HFFc6 (cell line): ENCODE results near the gene TSPAN31. TPM values are rescaled to one million over a fixed set of nuclear protein-coding genes. Genes with fewer than 3 reads are reported as not detected.

Experiments used
- DNase-seq: peaks from one replicate; pipeline ENCODE4 v3.0.0-alpha.2; 2018
- H3K27ac Mint-ChIP-seq: 2 replicates; pipeline ENCODE4 v1.8.0; 2020; ENCODE audit warnings: mild to moderate bottlenecking, mixed read lengths
- H3K27me3 Mint-ChIP-seq: 2 replicates; pipeline ENCODE4 v1.8.0; 2021; ENCODE audit warnings: mild to moderate bottlenecking, moderate library complexity, mixed read lengths; ENCODE audit not compliant: insufficient read depth
- H3K36me3 Mint-ChIP-seq: 2 replicates; pipeline ENCODE4 v1.8.0; 2021; ENCODE audit warnings: low read depth, mixed read lengths
- H3K4me1 Mint-ChIP-seq: 2 replicates; pipeline ENCODE4 v1.8.0; 2020; ENCODE audit warnings: low read depth, mixed read lengths
- H3K4me3 Mint-ChIP-seq: 2 replicates; pipeline ENCODE4 v1.8.0; 2020; ENCODE audit warnings: mild to moderate bottlenecking, moderate library complexity, mixed read lengths
- H3K9me3 Mint-ChIP-seq: 2 replicates; pipeline ENCODE4 v1.8.0; 2020; ENCODE audit warnings: mild to moderate bottlenecking, mixed read lengths
- CTCF ChIP-seq: fragments of 200-600 bp; sonication (generic); IDR thresholded peaks from 2 replicates; pipeline ENCODE4 v1.5.0; 2021; ENCODE audit warnings: antibody characterized with exemption, mild to moderate bottlenecking
- total RNA-seq, 6 experiments: library from RNA; stranded (reverse); fragmentation: NEBNext Ultra II Directional; extraction: Animal tissue kit (Norgen Biotek cat#: 25700); gene quantifications; 2 replicates in 1 of 6; 3 replicates in 5 of 6; pipeline ENCODE4 v1.2.3, GENCODE V29; 2021

Gene TSPAN31
- total RNA-seq, 6 experiments from 2014 or later: 20.3 to 32.3 (median 24.3) TPM

- H3K27me3 Mint-ChIP-seq: peaks cover 2% of the 10 kb centered on the region; the same call in 1 of the 2 replicates
- H3K4me3 Mint-ChIP-seq: peak overlapping the region; percentile 97
- TF ChIP-seq CTCF: no peak
- DNase-seq: no peak
- peaks cover 23% of the 10 kb centered on the region for H3K36me3 Mint-ChIP-seq
- H3K27ac Mint-ChIP-seq: no peak overlapping the region
- peaks cover 22% of the 10 kb centered on the region for H3K4me1 Mint-ChIP-seq
- H3K9me3 Mint-ChIP-seq: no peaks in the 10 kb centered on the region
Observed at GRCh38 chr12:57782243-57782607, 37.4 kb downstream of the TSPAN31 start.

GRCh38 chr12:57782608-57783465 is 38.0 kb downstream of the TSPAN31 start, which contains the start of gene TSFM:
TSS of gene TSFM (plus strand) at chr12:57782787. CDS start at chr12:57782802, 15 bp downstream.
- Mint-ChIP-seq H3K27ac (peak within 1 kb of the TSS; percentile 85), H3K9me3 (no peaks in the 10 kb centered on the region), H3K36me3 (peaks cover 28% of the 10 kb centered on the region), H3K4me1 (peaks cover 22% of the 10 kb centered on the region), H3K27me3 (peaks cover 2% of the 10 kb centered on the region; the same call in 1 of the 2 replicates), H3K4me3 (peak within 1 kb of the TSS; percentile 97)
- peak; percentile 97 for TF ChIP-seq CTCF
- DNase-seq: peak; percentile 93

GRCh38 chr12:57783466-57783801 is 38.6 kb downstream of the TSPAN31 start:
- Mint-ChIP-seq H3K9me3 (no peaks in the 10 kb centered on the region), H3K27me3 (peaks cover 2% of the 10 kb centered on the region; the same call in 1 of the 2 replicates), H3K4me1 (peaks cover 22% of the 10 kb centered on the region), H3K36me3 (peaks cover 27% of the 10 kb centered on the region), H3K4me3 (peak overlapping the region; percentile 97), H3K27ac (peak overlapping the region; percentile 85)
- no peak for TF ChIP-seq CTCF
- DNase-seq: no peak

GRCh38 chr12:57783861-57784260 is 39.0 kb downstream of the TSPAN31 start:
- no peaks in the 10 kb centered on the region for H3K27me3 Mint-ChIP-seq
- peaks cover 24% of the 10 kb centered on the region for H3K36me3 Mint-ChIP-seq
- peak overlapping the region; percentile 72 for H3K4me3 Mint-ChIP-seq
- no peaks in the 10 kb centered on the region for H3K9me3 Mint-ChIP-seq
- no peak for DNase-seq
- H3K27ac Mint-ChIP-seq: peak overlapping the region; percentile 18; the same call in 1 of the 2 replicates
- no peak for TF ChIP-seq CTCF
- peaks cover 22% of the 10 kb centered on the region for H3K4me1 Mint-ChIP-seq

- Mint-ChIP-seq H3K4me1 (peaks cover 32% of the 10 kb centered on the region), H3K27me3 (no peaks in the 10 kb centered on the region), H3K9me3 (no peaks in the 10 kb centered on the region), H3K27ac (peak overlapping the region; percentile 89), H3K4me3 (peak overlapping the region; percentile 16; the same call in 1 of the 2 replicates), H3K36me3 (peaks cover 28% of the 10 kb centered on the region)
- no peak for TF ChIP-seq CTCF
- DNase-seq: peak; percentile 81
Observed at GRCh38 chr12:57793920-57794319, 49.1 kb downstream of the TSPAN31 start.
